ENCODE results near the gene DLGAP1. TPM values are rescaled to one million over a fixed set of nuclear protein-coding genes. Genes with fewer than 3 reads are reported as not detected.

Gene DLGAP1
- total and polyA plus RNA-seq, 2 of the 8 experiments (the other 6 are each of a cell fraction or from before 2014, with no cell fraction given) = 11.8 to 16.9 TPM

- TF ChIP-seq KDM5A (IDR thresholded peaks at IDR 0.05; ENCODE audit: low read length) (no peak), NANOG (IDR thresholded peaks at IDR 0.05; ENCODE audit: insufficient read depth, low read depth, low read length, poor library complexity, severe bottlenecking) (no peak), SP2 (IDR thresholded peaks at IDR 0.05; ENCODE audit: low read length) (no peak), CTCF (IDR thresholded peaks at IDR 0.05; ENCODE audit: control extremely low read depth in 1 of 3, insufficient read depth in 1 of 3, low read depth in 1 of 3, low read length in 3 of 3) (no peak), ATF3 (IDR thresholded peaks at IDR 0.05; ENCODE audit: insufficient read depth, low read depth, low read length) (no peak), CEBPB (IDR thresholded peaks at IDR 0.05; ENCODE audit: low read depth, low read length) (no peak), ZNF274 (IDR thresholded peaks at IDR 0.05; ENCODE audit: borderline replicate concordance, extremely low read depth, low read length) (no peak), JUND (IDR thresholded peaks at IDR 0.05; ENCODE audit: low read length) (no peak), TCF12 (IDR thresholded peaks at IDR 0.05; ENCODE audit: low read depth, low read length) (peak; percentile 84), ATF2 (IDR thresholded peaks at IDR 0.05; ENCODE audit: low read length) (peak; percentile 0; the same call in 1 of the 2 replicates), BCL11A (IDR thresholded peaks at IDR 0.05; ENCODE audit: low read depth in 2 of 2, low read length in 2 of 2) (no peak), RNF2 (IDR thresholded peaks at IDR 0.05; ENCODE audit: borderline replicate concordance, low read depth, low read length, missing control alignments, poor library complexity, severe bottlenecking) (no peak), CBX5 (IDR thresholded peaks at IDR 0.05; ENCODE audit: low read depth, low read length) (no peak), CREB1 (IDR thresholded peaks at IDR 0.05) (peak; percentile 48), JUN (IDR thresholded peaks at IDR 0.05; ENCODE audit: low read depth, low read length) (no peak), RFX5 (IDR thresholded peaks at IDR 0.05; ENCODE audit: borderline replicate concordance, low read depth, low read length) (no peak), SP4 (IDR thresholded peaks at IDR 0.05; ENCODE audit: low read length) (0 out of 2 replicates have a peak, but pooled peaks have one; percentile 35)
- TF ChIP-seq, protein P1, sequence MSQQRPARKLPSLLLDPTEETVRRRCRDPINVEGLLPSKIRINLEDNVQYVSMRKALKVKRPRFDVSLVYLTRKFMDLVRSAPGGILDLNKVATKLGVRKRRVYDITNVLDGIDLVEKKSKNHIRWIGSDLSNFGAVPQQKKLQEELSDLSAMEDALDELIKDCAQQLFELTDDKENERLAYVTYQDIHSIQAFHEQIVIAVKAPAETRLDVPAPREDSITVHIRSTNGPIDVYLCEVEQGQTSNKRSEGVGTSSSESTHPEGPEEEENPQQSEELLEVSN (IDR thresholded peaks at IDR 0.05) = peak; percentile 65
Measured at GRCh38 chr18:3447895-3448837, 1006.9 kb downstream of the DLGAP1 start (continued).
